NCI-H748 (cell line): ENCODE measurements around the gene EXOC2.

ENCODE experiments used
- DNase-seq: peaks from one replicate; lab custom pipeline; 2025; ENCODE audit not compliant: unreplicated experiment; lab: John Stamatoyannopoulos, UW

The EXOC2 gene

GRCh38 chr6:448296-449056 lies 244.5 kb downstream of the EXOC2 start:
- DNase-seq: no peak

GRCh38 chr6:447381-448165 lies 245.4 kb downstream of the EXOC2 start:
- DNase-seq: no peak

- DNase-seq: no peak
Measured at GRCh38 chr6:446418-447366, 246.2 kb downstream of the EXOC2 start.

- DNase-seq: peak; percentile 27
Measured at GRCh38 chr6:445571-446417, 247.1 kb downstream of the EXOC2 start.

- DNase-seq: no peak
Measured at GRCh38 chr6:444653-445275, 248.2 kb downstream of the EXOC2 start.

GRCh38 chr6:443621-444159 lies 249.2 kb downstream of the EXOC2 start:
- no peak for DNase-seq

GRCh38 chr6:441126-441920 lies 251.6 kb downstream of the EXOC2 start:
- no peak for DNase-seq

GRCh38 chr6:439641-440167 lies 253.2 kb downstream of the EXOC2 start:
- DNase-seq: peak; percentile 44

- DNase-seq: no peak
Measured at GRCh38 chr6:438634-439170, 254.2 kb downstream of the EXOC2 start.

GRCh38 chr6:437037-437392 lies 255.9 kb downstream of the EXOC2 start:
- no peak for DNase-seq

GRCh38 chr6:436308-437036 lies 256.5 kb downstream of the EXOC2 start:
- no peak for DNase-seq

- no peak for DNase-seq
Measured at GRCh38 chr6:435441-436307, 257.3 kb downstream of the EXOC2 start.
